ENCODE data around the gene ATP6V0E2.

Gene ATP6V0E2

GRCh38 chr7:149873074-149873969, at the start of gene ATP6V0E2:
Gene ATP6V0E2 (plus strand): TSS chr7:149873969. CDS start chr7:149874066, 97 bp downstream.
- peak within 1 kb of the TSS; percentile 89 for H3K4me3 ChIP-seq (ENCODE audit: low read depth, low read length)
- TF ChIP-seq, protein P1, sequence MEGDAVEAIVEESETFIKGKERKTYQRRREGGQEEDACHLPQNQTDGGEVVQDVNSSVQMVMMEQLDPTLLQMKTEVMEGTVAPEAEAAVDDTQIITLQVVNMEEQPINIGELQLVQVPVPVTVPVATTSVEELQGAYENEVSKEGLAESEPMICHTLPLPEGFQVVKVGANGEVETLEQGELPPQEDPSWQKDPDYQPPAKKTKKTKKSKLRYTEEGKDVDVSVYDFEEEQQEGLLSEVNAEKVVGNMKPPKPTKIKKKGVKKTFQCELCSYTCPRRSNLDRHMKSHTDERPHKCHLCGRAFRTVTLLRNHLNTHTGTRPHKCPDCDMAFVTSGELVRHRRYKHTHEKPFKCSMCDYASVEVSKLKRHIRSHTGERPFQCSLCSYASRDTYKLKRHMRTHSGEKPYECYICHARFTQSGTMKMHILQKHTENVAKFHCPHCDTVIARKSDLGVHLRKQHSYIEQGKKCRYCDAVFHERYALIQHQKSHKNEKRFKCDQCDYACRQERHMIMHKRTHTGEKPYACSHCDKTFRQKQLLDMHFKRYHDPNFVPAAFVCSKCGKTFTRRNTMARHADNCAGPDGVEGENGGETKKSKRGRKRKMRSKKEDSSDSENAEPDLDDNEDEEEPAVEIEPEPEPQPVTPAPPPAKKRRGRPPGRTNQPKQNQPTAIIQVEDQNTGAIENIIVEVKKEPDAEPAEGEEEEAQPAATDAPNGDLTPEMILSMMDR (IDR thresholded peaks at IDR 0.05; ENCODE audit: borderline replicate concordance, insufficient read depth, low read depth, low read length): no peak

- H3K4me3 ChIP-seq (ENCODE audit: low read depth, low read length): no peak overlapping the region
- TF ChIP-seq, protein P1 (IDR thresholded peaks at IDR 0.05; ENCODE audit: borderline replicate concordance, insufficient read depth, low read depth, low read length): no peak
These were observed 49.4 kb upstream of the ATP6V0E2 start for GRCh38 chr7:149824301-149824741.

DNA sequence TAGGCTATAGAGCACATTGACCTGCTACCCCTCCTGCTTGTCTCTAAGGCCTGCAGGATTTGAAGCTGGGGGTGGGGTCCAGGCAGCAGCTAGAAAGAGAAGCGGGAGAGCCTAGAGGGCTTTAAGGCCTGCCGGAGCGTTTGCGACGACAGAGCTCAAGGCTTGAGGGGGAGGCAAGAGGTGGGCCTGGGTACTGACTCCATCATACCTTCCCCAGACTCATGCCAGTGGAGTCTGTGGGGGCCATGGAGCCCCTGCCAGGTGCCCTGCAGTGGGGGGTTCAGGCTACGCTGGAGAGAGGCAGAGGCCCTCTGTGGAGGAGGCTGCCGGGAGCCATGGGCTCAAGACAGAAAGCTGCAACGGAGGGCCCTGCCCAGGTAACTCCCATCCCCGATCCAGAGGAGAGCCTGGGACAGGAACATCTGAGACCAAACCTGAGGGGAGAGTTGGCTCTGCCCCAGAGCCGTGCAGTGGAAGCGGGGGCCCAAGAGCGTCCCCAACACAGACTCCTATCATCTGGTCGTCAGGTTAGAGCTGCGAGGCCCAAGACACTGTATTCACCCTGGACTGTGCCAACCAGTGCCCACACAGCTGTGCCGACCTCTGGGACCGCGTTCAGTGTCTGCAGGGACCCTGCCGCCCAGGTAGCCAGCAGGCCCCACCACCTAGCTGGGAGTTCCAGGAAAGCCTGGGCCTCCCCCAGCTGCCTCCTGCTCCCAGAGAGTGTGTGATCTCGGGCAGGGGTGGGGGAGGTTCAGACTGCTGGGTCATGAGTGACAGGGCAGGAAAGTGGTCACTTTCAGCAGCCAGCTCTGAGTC, 48.8 kb upstream of the ATP6V0E2 start:
- no peak overlapping the region for H3K4me3 ChIP-seq (ENCODE audit: low read depth, low read length)
- TF ChIP-seq, protein P1 (IDR thresholded peaks at IDR 0.05; ENCODE audit: borderline replicate concordance, insufficient read depth, low read depth, low read length): no peak

DNA sequence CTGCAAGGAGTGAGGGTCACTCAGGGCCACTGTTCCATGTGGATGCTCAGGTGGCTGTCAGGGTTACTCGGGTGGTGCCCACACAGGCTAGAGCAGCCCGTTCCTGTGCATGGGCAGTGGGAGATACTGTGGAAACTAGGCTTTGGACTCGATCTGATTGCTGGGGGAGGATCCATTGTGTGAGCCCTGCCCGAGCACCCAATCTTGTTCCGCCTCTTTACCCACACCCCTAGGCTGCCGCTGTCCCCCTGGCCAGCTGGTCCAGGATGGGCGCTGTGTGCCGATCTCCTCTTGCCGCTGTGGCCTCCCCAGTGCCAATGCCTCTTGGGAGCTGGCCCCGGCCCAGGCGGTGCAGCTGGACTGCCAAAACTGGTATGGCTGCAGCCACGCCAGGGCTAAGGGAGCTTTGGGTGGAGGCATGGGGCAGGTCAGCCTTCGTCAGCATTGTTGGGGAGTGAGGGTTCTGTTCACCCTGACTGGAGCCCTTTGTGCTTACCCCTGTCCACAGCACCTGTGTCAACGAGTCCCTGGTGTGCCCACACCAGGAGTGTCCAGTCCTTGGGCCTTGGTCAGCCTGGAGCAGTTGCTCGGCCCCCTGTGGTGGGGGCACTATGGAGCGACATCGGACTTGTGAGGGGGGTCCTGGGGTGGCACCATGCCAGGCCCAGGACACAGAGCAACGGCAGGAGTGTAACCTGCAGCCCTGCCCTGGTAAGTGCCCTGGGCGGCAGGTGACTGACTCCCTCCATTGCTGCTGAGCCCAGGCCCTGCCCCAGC, 48.0 kb upstream of the ATP6V0E2 start:
- TF ChIP-seq, protein P1 (IDR thresholded peaks at IDR 0.05; ENCODE audit: borderline replicate concordance, insufficient read depth, low read depth, low read length): no peak
- no peak overlapping the region for H3K4me3 ChIP-seq (ENCODE audit: low read depth, low read length)

GRCh38 chr7:149826344-149827088, 47.3 kb upstream of the ATP6V0E2 start:
- no peak overlapping the region for H3K4me3 ChIP-seq (ENCODE audit: low read depth, low read length)
- TF ChIP-seq, protein P1 (IDR thresholded peaks at IDR 0.05; ENCODE audit: borderline replicate concordance, insufficient read depth, low read depth, low read length): no peak
